ENCODE measurements around the gene ARHGAP5. TPM values are rescaled to one million over a fixed set of nuclear protein-coding genes. Genes with fewer than 3 reads are reported as not detected.

Gene ARHGAP5
- polyA plus RNA-seq, 4 donors = 14.9 to 64.9 (median 32.4) TPM

Other genes starting within 250 kb of the ARHGAP5 start
- gene RNU6-7, start 124.7 kb downstream of the ARHGAP5 start, polyA plus RNA-seq = not detected
- gene RNU6-8, start 126.0 kb downstream of the ARHGAP5 start, polyA plus RNA-seq = not detected

All from small intestine (tissue), 4 donors.